IMR-90 (cell line): Measurements from ENCODE around the gene RASSF8. TPM values are rescaled to one million over a fixed set of nuclear protein-coding genes. Genes with fewer than 3 reads are reported as not detected.

ENCODE experiments used
- ATAC-seq: fragments of 200-7000 bp; cut with Tn5 transposase; 2 replicates; pipeline ENCODE4 v1.9.1; 2020; ENCODE audit warnings: low read depth, mild to moderate bottlenecking, moderate library complexity
- BruUV-seq: library from RNA; stranded (reverse); fragments of 400-500 nt; replicated peaks from 2 replicates; lab custom pipeline; 2021; lab: Mats Ljungman, UMichigan
- CTCF ChIA-PET: fragments of 300-600 bp; formaldehyde crosslinking; extraction: SDS; loops from one replicate; lab custom pipeline; 2021; ENCODE audit warnings: antibody characterized with exemption; lab: Yijun Ruan, JAX
- POLR2A ChIA-PET: fragments of 300-600 bp; sonication (Branson Sonifier 250); formaldehyde crosslinking; loops from one replicate; lab custom pipeline; 2022; ENCODE audit warnings: antibody characterized with exemption; ENCODE audit not compliant: unreplicated experiment; lab: Charles Lee
- DNase-seq: peaks from one replicate; pipeline ENCODE4 v3.0.0; 2013
- H2AFZ ChIP-seq: replicated peaks from 2 replicates; pipeline ENCODE3; 2013; ENCODE audit warnings: low read length, mild to moderate bottlenecking; ENCODE audit not compliant: poor library complexity
- H2AK5ac ChIP-seq: 2 replicates; pipeline ENCODE4 v1.6.1; 2013; ENCODE audit warnings: low read depth, low read length, inconsistent platforms
- H2AK9ac ChIP-seq: replicated peaks from 2 replicates; pipeline ENCODE3; 2013; ENCODE audit warnings: mild to moderate bottlenecking, low read depth, low read length, moderate library complexity; ENCODE audit not compliant: poor library complexity
- H2BK120ac ChIP-seq: 2 replicates; pipeline ENCODE4 v1.6.1; 2013; ENCODE audit warnings: low read depth, low read length, inconsistent platforms
- H2BK15ac ChIP-seq: 3 replicates; pipeline ENCODE4 v1.6.1; 2013; ENCODE audit warnings: low read depth, low read length, inconsistent platforms
- H2BK20ac ChIP-seq: 2 replicates; pipeline ENCODE4 v1.6.1; 2013; ENCODE audit warnings: low read depth, mild to moderate bottlenecking, inconsistent platforms, low read length, moderate library complexity
- H2BK5ac ChIP-seq: 2 replicates; pipeline ENCODE4 v1.6.1; 2013; ENCODE audit warnings: mild to moderate bottlenecking, low read depth, low read length, inconsistent platforms; ENCODE audit not compliant: poor library complexity, severe bottlenecking
- H3K14ac ChIP-seq: replicated peaks from 2 replicates; pipeline ENCODE4 v1.6.1; 2013; ENCODE audit warnings: low read depth, low read length, inconsistent platforms
- H3K18ac ChIP-seq: 2 replicates; pipeline ENCODE4 v1.6.1; 2013; ENCODE audit warnings: low read depth, low read length, control low read depth
- H3K23ac ChIP-seq: 2 replicates; pipeline ENCODE4 v1.6.1; 2013; ENCODE audit warnings: low read depth, low read length, inconsistent platforms
- H3K27ac ChIP-seq: 2 replicates; pipeline ENCODE4 v1.5.1; 2013; ENCODE audit warnings: mild to moderate bottlenecking, control low read depth, low read length; ENCODE audit not compliant: insufficient read depth
- H3K27me3 ChIP-seq: 2 replicates; pipeline ENCODE4 v1.6.1; 2013; ENCODE audit warnings: low read length; ENCODE audit not compliant: control insufficient read depth, insufficient read depth
- H3K36me3 ChIP-seq: 2 replicates; pipeline ENCODE4 v1.6.1; 2013; ENCODE audit warnings: low read length, mixed read lengths; ENCODE audit not compliant: control insufficient read depth, insufficient read depth
- H3K4ac ChIP-seq: 2 replicates; pipeline ENCODE4 v1.6.1; 2013; ENCODE audit warnings: low read depth, low read length, inconsistent platforms
- H3K4me1 ChIP-seq: 2 replicates; pipeline ENCODE4 v1.6.1; 2013; ENCODE audit warnings: low read length, mixed read lengths; ENCODE audit not compliant: control insufficient read depth, insufficient read depth
- H3K4me2 ChIP-seq: 2 replicates; pipeline ENCODE4 v1.6.1; 2013; ENCODE audit warnings: low read depth, mild to moderate bottlenecking, control low read depth, low read length, moderate library complexity
- H3K4me3 ChIP-seq: 2 replicates; pipeline ENCODE4 v1.5.1; 2013; ENCODE audit warnings: low read depth, mild to moderate bottlenecking, control low read depth, low read length, moderate library complexity; ENCODE audit not compliant: insufficient read depth
- H3K56ac ChIP-seq: 2 replicates; pipeline ENCODE4 v1.6.1; 2013; ENCODE audit warnings: low read length, inconsistent platforms; ENCODE audit not compliant: insufficient read depth; ENCODE audit errors: extremely low read depth
- H3K79me1 ChIP-seq, 2 experiments: 2 replicates each; pipeline ENCODE4 v1.6.1; 2013; ENCODE audit warnings: low read length in 2 of 2, inconsistent platforms in 1 of 2, low read depth in 1 of 2
- H3K9ac ChIP-seq: 2 replicates; pipeline ENCODE4 v1.6.1; 2013; ENCODE audit warnings: low read depth, low read length, control low read depth
- H3K9me1 ChIP-seq: 2 replicates; pipeline ENCODE4 v1.6.1; 2013; ENCODE audit warnings: low read length, inconsistent platforms; ENCODE audit not compliant: insufficient read depth
- H3K9me3 ChIP-seq: 2 replicates; pipeline ENCODE4 v1.6.1; 2013; ENCODE audit warnings: low read length; ENCODE audit not compliant: control insufficient read depth, insufficient read depth
- H4K20me1 ChIP-seq: 2 replicates; pipeline ENCODE4 v1.6.1; 2013; ENCODE audit warnings: low read length, inconsistent platforms; ENCODE audit not compliant: insufficient read depth
- H4K5ac ChIP-seq: 2 replicates; pipeline ENCODE4 v1.6.1; 2013; ENCODE audit warnings: mild to moderate bottlenecking, low read depth, low read length, control low read depth
- H4K8ac ChIP-seq, 2 experiments: 2 replicates each; pipeline ENCODE4 v1.6.1; 2013; ENCODE audit warnings: low read depth in 2 of 2, low read length in 2 of 2, control low read depth in 1 of 2, inconsistent platforms in 1 of 2
- H4K91ac ChIP-seq: 2 replicates; pipeline ENCODE4 v1.6.1; 2013; ENCODE audit warnings: low read depth, low read length, inconsistent platforms; ENCODE audit not compliant: insufficient read depth
- CEBPB ChIP-seq: IDR thresholded peaks from 2 replicates; pipeline ENCODE4 v1.6.1; 2012; ENCODE audit warnings: low read depth, low read length, improper control_type of control experiment
- CTCF ChIP-seq: conservative IDR thresholded peaks from 2 replicates; pipeline ENCODE4 v1.5.1; 2012; ENCODE audit warnings: mild to moderate bottlenecking, low read depth, low read length, improper control_type of control experiment
- WGBS, 2 experiments: methylation state at CpG; one replicate each; pipeline versions ENCODE4 v1.1.5 to v1.1.7; 2013; ENCODE audit warnings: missing lambda C conversion rate in 2 of 2; ENCODE audit not compliant: insufficient read length in 1 of 2; ENCODE audit errors: extremely low coverage in 2 of 2; 5-methylcytosine and 5-hydroxymethylcytosine counted together
- dilution Hi-C: fragments of 300-500 bp; cut with HindIII; formaldehyde crosslinking; loops from one replicate; pipeline ENCODE4 v1.14.3; 2018; ENCODE audit warnings: low sequenced_read_pairs; ENCODE audit not compliant: unreplicated experiment
- in situ Hi-C: fragments of 300-500 bp; cut with MboI; formaldehyde crosslinking; loops from 3 replicates; pipeline ENCODE4 v1.14.3; 2019; ENCODE audit warnings: low sequenced_read_pairs, inconsistent platforms, mixed read lengths
- intact Hi-C: fragments of 100-400 bp; cut with micrococcal nuclease; formaldehyde crosslinking; loops from 2 replicates; pipeline ENCODE4 v1.10.0; 2022
- polyA plus RNA-seq, 3 experiments: library from polyadenylated mRNA; depleted of rRNA; stranded (reverse); fragments of >200 nt; gene quantifications; 2 replicates each; pipeline ENCODE4 v1.2.3, GENCODE V29; 2012; ENCODE audit warnings: low replicate concordance in 1 of 3
- total RNA-seq: library from RNA; depleted of rRNA; stranded (reverse); fragments of >200 nt; gene quantifications from 2 replicates; pipeline ENCODE4 v1.2.3, GENCODE V29; 2012

RASSF8 gene
- total and polyA plus RNA-seq, 2 of the 4 experiments (the other 2 are of a cell fraction): 10.8 to 50.5 TPM

GRCh38 chr12:25965682-25966081 lies 7.2 kb downstream of the RASSF8 start:
- no peaks in the 10 kb centered on the region for H3K9me3 ChIP-seq
- H4K91ac ChIP-seq: no peak overlapping the region
- peaks cover 8 to 77% of the 10 kb centered on the region in 2 experiments; a peak in 3 of 4 replicates for H3K79me1 ChIP-seq
- peaks cover 29% of the 10 kb centered on the region for H3K9me1 ChIP-seq
- peaks cover 9% of the 10 kb centered on the region for H3K4me1 ChIP-seq
- no peak overlapping the region for H3K14ac ChIP-seq
- H3K4me3 ChIP-seq: no peak overlapping the region
- in situ Hi-C loops (no loop called here), intact Hi-C loops (no loop called here), dilution Hi-C loops (no loop called here)
- no peak overlapping the region for H3K9ac ChIP-seq
- no peak for DNase-seq
- ATAC-seq: no peak
- H4K8ac ChIP-seq: no peak overlapping the region
- no CpG with 5 or more reads among the region's 1 CpG for WGBS, 2 experiments
- ChIA-PET POLR2A (no interaction called here), CTCF (interaction anchor here (0.6 kb wide), 1 partner anchor 36 kb away, joined by 3 read pairs; no protein-coding TSS in a partner anchor)
- no peak overlapping the region for H3K4me2 ChIP-seq
- H2BK20ac ChIP-seq: no peak overlapping the region
- TF ChIP-seq CEBPB (no peak), CTCF (no peak)
- no peak overlapping the region for H2BK120ac ChIP-seq
- H3K4ac ChIP-seq: no peak overlapping the region
- peaks cover 47% of the 10 kb centered on the region for H4K20me1 ChIP-seq
- H3K56ac ChIP-seq: no peak overlapping the region
- H2AK9ac ChIP-seq: no peak overlapping the region
- no peak overlapping the region for H3K23ac ChIP-seq
- H2BK15ac ChIP-seq: no peak overlapping the region
- H3K27me3 ChIP-seq: no peaks in the 10 kb centered on the region
- H2AFZ ChIP-seq: no peak overlapping the region
- no peak overlapping the region for H2AK5ac ChIP-seq
- no peak overlapping the region for H4K5ac ChIP-seq
- H3K27ac ChIP-seq: no peak overlapping the region
- BruUV-seq: no TSS peak
- no peak overlapping the region for H3K18ac ChIP-seq
- H2BK5ac ChIP-seq: no peak overlapping the region
- H3K36me3 ChIP-seq: peaks cover 5% of the 10 kb centered on the region; the same call in 1 of the 2 replicates
